IMR-90 (cell line): ENCODE results near the gene SLC9A2.

Source experiments
- BHLHE40 ChIP-seq: fragments of 150-350 bp; IDR thresholded peaks from 2 replicates; pipeline ENCODE4 v1.6.1; 2016; ENCODE audit warnings: mild to moderate bottlenecking, low read depth, low read length
- CEBPB ChIP-seq: IDR thresholded peaks from 2 replicates; pipeline ENCODE4 v1.6.1; 2012; ENCODE audit warnings: low read depth, low read length, improper control_type of control experiment
- CTCF ChIP-seq: conservative IDR thresholded peaks from 2 replicates; pipeline ENCODE4 v1.5.1; 2012; ENCODE audit warnings: mild to moderate bottlenecking, low read depth, low read length, improper control_type of control experiment
- ELK1 ChIP-seq: fragments of 150-350 bp; IDR thresholded peaks from 2 replicates; pipeline ENCODE4 v1.6.1; 2016; ENCODE audit warnings: low read depth, mild to moderate bottlenecking, low read length, moderate library complexity, borderline replicate concordance
- FOS ChIP-seq: fragments of 150-350 bp; IDR thresholded peaks from 2 replicates; pipeline ENCODE4 v1.6.1; 2016; ENCODE audit warnings: low read depth, low read length
- MAFK ChIP-seq: IDR thresholded peaks from 2 replicates; pipeline ENCODE4 v1.6.1; 2012; ENCODE audit warnings: low read depth, low read length, improper control_type of control experiment
- NFE2L2 ChIP-seq: fragments of 150-350 bp; IDR thresholded peaks from 2 replicates; pipeline ENCODE4 v1.6.1; 2016; ENCODE audit warnings: low read depth, mild to moderate bottlenecking, low read length
- POLR2A ChIP-seq: IDR thresholded peaks from 2 replicates; pipeline ENCODE4 v1.6.1; 2012; ENCODE audit warnings: mild to moderate bottlenecking, low read depth, low read length
- RAD21 ChIP-seq: IDR thresholded peaks from 2 replicates; pipeline ENCODE4 v1.6.1; 2012; ENCODE audit warnings: low read length, improper control_type of control experiment
- RCOR1 ChIP-seq: IDR thresholded peaks from 2 replicates; pipeline ENCODE4 v1.6.1; 2012; ENCODE audit warnings: mild to moderate bottlenecking, low read length, improper control_type of control experiment; ENCODE audit not compliant: insufficient replicate concordance
- RFX5 ChIP-seq: IDR thresholded peaks from 2 replicates; pipeline ENCODE4 v1.8.0; 2012; ENCODE audit warnings: low read depth, mild to moderate bottlenecking, low read length, moderate library complexity
- SMC3 ChIP-seq: fragments of 150-350 bp; IDR thresholded peaks from 2 replicates; pipeline ENCODE4 v1.6.1; 2016; ENCODE audit warnings: low read depth, mild to moderate bottlenecking, antibody characterized with exemption, low read length, moderate library complexity
- USF2 ChIP-seq: fragments of 150-350 bp; IDR thresholded peaks from 2 replicates; pipeline ENCODE4 v1.6.1; 2017; ENCODE audit warnings: mild to moderate bottlenecking, antibody characterized with exemption, low read length, low read depth

GRCh38 chr2:102726128-102727087 is 107.1 kb downstream of the SLC9A2 start:
- TF ChIP-seq SMC3 (no peak), USF2 (no peak), CTCF (no peak), NFE2L2 (no peak), RAD21 (no peak), POLR2A (no peak), RCOR1 (no peak), CEBPB (no peak), BHLHE40 (no peak), FOS (no peak), ELK1 (no peak), RFX5 (no peak), MAFK (no peak)
